ENCODE results near the gene REXO4.

DNA sequence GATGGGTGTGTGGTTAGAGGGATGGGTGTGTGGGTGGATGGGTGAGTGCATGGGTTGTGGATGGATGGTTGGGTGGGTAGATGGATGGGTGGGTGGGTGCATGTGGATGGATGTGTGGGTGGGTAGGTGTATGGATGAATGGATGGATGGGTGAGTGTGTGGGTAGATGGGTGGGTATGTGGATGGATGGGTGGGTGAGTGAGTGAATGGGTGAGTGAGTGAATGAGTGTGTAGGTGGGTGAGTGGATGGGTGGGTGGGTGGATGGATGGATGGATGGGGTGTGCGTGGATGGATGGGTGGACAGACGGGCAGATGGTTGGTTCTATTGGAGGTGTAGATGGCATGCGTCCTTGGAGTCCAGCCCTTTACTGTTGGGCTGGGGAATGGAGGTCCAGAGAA lies 24.4 kb downstream of the REXO4 start:
- TF ChIP-seq GATA2 (IDR thresholded peaks at IDR 0.05; ENCODE audit: low read depth, low read length) (no peak), GATA3 (IDR thresholded peaks at IDR 0.05; ENCODE audit: low read depth, low read length) (no peak)

Measured in SH-SY5Y (cell line).